ENCODE data around the gene FAHD2A.
"Not testable (repeated sequence)": the region's sequence is repeated elsewhere in the genome, so short reads cannot be mapped to it uniquely, and the experiment has no call there.

FAHD2A gene

GRCh38 chr2:95391641-95392310 lies 10.7 kb upstream of the FAHD2A start:
- no peak for DNase-seq

- no peak for DNase-seq
These were observed 10.2 kb upstream of the FAHD2A start for GRCh38 chr2:95392320-95392719.

- DNase-seq, result no peak
These were observed 9.6 kb upstream of the FAHD2A start for GRCh38 chr2:95392730-95393455.

- DNase-seq, result no peak
These were observed 8.6 kb upstream of the FAHD2A start for GRCh38 chr2:95393901-95394300.

GRCh38 chr2:95399061-95399460 lies 3.4 kb upstream of the FAHD2A start:
- DNase-seq, result no peak

- DNase-seq, result no peak
These were observed 1.0 kb upstream of the FAHD2A start for GRCh38 chr2:95401480-95401879.

GRCh38 chr2:95402004-95402369 lies 521 bp upstream of the FAHD2A start:
- not testable (repeated sequence) for DNase-seq

- DNase-seq, result not testable (repeated sequence)
These were observed 755 bp downstream of the FAHD2A start for GRCh38 chr2:95403204-95403721.

GRCh38 chr2:95403824-95404223 lies 1.3 kb downstream of the FAHD2A start:
- DNase-seq, result not testable (repeated sequence)

GRCh38 chr2:95404676-95405075 lies 2.2 kb downstream of the FAHD2A start:
- not testable (repeated sequence) for DNase-seq

- not testable (repeated sequence) for DNase-seq
These were observed 8.7 kb downstream of the FAHD2A start for GRCh38 chr2:95411239-95411638.

GRCh38 chr2:95414015-95414594 lies 11.6 kb downstream of the FAHD2A start:
- DNase-seq, result peak; percentile 55

GRCh38 chr2:95415138-95415537 lies 12.6 kb downstream of the FAHD2A start:
- not testable (repeated sequence) for DNase-seq

- not testable (repeated sequence) for DNase-seq
These were observed 13.1 kb downstream of the FAHD2A start for GRCh38 chr2:95415561-95415960.

- DNase-seq, result not testable (repeated sequence)
These were observed 24.8 kb downstream of the FAHD2A start for GRCh38 chr2:95427196-95427867.

- DNase-seq, result not testable (repeated sequence)
These were observed 27.4 kb downstream of the FAHD2A start for GRCh38 chr2:95429748-95430467.

- not testable (repeated sequence) for DNase-seq
These were observed 30.9 kb downstream of the FAHD2A start for GRCh38 chr2:95433373-95433772.

- not testable (repeated sequence) for DNase-seq
These were observed 31.5 kb downstream of the FAHD2A start for GRCh38 chr2:95433973-95434372.

GRCh38 chr2:95434507-95435076 lies 32.1 kb downstream of the FAHD2A start:
- not testable (repeated sequence) for DNase-seq

- not testable (repeated sequence) for DNase-seq
These were observed 32.8 kb downstream of the FAHD2A start for GRCh38 chr2:95435162-95435871.

- not testable (repeated sequence) for DNase-seq
These were observed 33.3 kb downstream of the FAHD2A start for GRCh38 chr2:95435872-95436209.

Data from NCI-H1694 (cell line).